GM12874 (cell line): ENCODE results near the gene DCLK2.

Experiments
- TF ChIP-seq, protein P1 (sequence below): IDR thresholded peaks from 2 replicates; pipeline ENCODE4 v1.5.1; 2011; ENCODE audit warnings: low read depth, mild to moderate bottlenecking, control low read depth, low read length, moderate library complexity; ENCODE audit not compliant: insufficient read depth

Gene DCLK2

GRCh38 chr4:150150629-150151062, 72.4 kb downstream of the DCLK2 start:
- TF ChIP-seq, protein P1, sequence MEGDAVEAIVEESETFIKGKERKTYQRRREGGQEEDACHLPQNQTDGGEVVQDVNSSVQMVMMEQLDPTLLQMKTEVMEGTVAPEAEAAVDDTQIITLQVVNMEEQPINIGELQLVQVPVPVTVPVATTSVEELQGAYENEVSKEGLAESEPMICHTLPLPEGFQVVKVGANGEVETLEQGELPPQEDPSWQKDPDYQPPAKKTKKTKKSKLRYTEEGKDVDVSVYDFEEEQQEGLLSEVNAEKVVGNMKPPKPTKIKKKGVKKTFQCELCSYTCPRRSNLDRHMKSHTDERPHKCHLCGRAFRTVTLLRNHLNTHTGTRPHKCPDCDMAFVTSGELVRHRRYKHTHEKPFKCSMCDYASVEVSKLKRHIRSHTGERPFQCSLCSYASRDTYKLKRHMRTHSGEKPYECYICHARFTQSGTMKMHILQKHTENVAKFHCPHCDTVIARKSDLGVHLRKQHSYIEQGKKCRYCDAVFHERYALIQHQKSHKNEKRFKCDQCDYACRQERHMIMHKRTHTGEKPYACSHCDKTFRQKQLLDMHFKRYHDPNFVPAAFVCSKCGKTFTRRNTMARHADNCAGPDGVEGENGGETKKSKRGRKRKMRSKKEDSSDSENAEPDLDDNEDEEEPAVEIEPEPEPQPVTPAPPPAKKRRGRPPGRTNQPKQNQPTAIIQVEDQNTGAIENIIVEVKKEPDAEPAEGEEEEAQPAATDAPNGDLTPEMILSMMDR: no peak

DNA sequence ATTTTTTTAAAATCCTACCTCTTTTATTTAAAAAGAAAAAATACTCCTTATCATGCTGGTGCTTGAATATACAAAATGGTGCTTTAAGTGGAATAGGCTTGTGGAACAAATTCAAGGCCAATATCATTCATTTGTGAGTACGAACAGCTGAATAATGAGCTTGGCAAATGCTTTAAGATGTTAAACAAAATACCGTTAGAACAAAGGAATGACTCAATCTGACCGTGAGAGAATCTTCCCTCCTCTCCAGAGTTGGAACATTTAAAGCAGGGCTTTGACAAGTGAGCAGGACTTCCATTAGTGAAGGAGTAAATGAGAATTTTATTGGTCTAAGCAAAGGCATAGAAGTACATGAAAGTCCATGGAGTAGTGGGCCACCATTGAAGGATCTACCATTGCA, 74.5 kb downstream of the DCLK2 start:
- TF ChIP-seq, protein P1: no peak

GRCh38 chr4:150155391-150155790, 77.1 kb downstream of the DCLK2 start:
- TF ChIP-seq, protein P1: no peak

DNA sequence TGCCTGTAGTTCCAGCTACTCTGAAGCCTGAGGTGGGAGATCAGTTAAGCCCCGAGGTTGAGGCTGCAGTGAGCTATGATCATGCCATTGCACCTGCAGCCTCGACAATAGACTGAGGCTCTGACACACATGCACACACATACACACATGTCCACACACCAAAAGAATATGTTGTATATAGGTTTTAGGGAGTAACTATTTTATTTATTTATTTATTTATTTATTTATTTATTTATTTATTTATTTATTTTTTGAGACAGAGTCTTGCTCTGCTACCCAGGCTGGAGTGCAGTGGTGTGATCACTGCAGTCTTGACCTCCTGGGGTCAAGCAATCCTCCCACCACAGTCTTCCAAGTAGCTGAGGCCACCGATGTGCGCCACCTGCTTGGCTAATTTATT, 78.3 kb downstream of the DCLK2 start:
- TF ChIP-seq, protein P1: no peak

DNA sequence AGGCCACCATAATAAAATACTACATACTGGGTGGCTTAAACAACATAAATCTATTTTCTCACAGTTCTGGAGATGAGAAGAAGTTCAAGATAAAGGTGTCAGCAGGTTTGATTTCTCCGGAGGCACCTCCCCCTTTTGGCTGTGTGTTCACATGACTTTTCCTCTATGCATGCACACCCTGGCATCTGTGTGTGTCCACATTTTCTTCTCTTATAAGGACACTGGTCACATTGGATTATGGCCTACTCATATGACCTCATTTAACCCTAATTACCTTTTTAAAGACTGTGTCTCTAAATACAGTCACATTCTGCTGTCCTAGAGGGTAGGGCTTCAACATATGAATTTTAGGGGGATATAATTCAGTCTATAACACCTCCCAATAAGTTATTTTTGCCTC, 79.8 kb downstream of the DCLK2 start:
- TF ChIP-seq, protein P1: no peak

- TF ChIP-seq, protein P1: no peak
Observed at GRCh38 chr4:150160473-150160872, 82.2 kb downstream of the DCLK2 start.

GRCh38 chr4:150161109-150161508, 82.9 kb downstream of the DCLK2 start:
- TF ChIP-seq, protein P1: no peak

GRCh38 chr4:150164055-150164454, 85.8 kb downstream of the DCLK2 start:
- TF ChIP-seq, protein P1: no peak
